GM20431 (cell line): ENCODE results near the gene FLAD1.

Experiments
- in situ Hi-C: fragments of 300-500 bp; cut with MseI, MboI; formaldehyde crosslinking; loops from one replicate; pipeline ENCODE4 v1.15.0; 2020; ENCODE audit warnings: low sequenced_read_pairs; ENCODE audit not compliant: unreplicated experiment

FLAD1 gene

DNA sequence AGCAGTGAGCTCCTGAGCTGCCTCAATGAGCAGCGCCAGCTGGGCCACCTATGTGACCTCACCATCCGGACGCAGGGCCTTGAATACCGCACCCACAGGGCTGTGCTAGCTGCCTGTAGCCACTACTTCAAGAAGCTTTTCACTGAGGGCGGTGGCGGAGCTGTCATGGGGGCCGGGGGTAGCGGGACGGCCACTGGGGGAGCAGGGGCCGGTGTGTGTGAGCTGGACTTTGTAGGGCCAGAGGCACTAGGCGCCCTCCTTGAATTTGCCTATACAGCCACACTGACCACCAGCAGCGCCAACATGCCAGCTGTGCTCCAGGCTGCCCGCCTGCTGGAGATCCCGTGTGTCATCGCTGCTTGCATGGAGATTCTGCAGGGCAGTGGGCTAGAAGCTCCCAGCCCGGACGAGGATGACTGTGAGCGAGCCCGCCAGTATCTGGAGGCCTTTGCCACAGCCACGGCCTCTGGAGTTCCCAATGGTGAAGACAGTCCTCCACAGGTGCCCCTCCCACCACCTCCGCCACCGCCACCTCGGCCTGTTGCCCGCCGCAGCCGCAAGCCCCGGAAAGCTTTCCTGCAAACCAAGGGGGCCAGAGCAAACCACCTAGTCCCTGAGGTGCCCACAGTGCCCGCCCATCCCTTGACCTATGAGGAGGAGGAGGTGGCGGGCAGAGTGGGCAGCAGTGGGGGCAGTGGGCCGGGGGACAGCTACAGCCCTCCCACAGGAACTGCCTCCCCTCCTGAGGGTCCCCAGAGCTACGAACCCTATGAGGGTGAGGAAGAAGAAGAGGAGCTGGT, 31.8 kb downstream of the FLAD1 start:
- in situ Hi-C loops = no loop called here

DNA sequence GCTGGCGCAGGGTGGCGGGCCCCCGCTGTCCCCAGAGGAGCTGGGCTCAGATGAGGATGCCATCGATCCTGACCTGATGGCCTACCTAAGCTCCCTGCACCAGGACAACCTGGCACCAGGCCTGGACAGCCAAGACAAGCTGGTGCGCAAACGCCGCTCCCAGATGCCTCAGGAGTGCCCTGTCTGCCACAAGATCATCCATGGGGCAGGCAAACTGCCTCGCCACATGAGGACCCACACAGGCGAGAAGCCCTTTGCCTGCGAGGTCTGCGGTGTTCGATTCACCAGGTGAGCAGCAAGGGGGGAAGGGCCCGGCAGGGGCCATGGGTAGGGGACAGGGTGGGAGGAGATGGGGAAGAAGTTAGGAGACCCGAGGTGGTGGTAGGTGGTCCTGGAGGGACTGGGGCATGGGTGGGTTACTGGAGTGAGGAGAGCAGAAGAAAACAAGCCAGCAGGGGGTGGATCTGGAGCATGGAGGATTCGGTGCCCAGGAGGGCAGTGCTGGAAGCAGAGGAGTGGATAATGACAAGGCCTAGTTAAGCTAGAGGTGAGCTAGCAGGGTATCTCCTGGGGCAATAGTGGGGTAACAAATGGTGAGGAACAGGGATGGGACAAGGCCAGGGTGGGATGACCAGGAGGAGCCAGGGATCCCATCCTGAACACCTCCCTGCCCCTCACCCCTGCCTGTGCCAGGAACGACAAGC, 32.5 kb downstream of the FLAD1 start:
- in situ Hi-C loops = no loop called here

DNA sequence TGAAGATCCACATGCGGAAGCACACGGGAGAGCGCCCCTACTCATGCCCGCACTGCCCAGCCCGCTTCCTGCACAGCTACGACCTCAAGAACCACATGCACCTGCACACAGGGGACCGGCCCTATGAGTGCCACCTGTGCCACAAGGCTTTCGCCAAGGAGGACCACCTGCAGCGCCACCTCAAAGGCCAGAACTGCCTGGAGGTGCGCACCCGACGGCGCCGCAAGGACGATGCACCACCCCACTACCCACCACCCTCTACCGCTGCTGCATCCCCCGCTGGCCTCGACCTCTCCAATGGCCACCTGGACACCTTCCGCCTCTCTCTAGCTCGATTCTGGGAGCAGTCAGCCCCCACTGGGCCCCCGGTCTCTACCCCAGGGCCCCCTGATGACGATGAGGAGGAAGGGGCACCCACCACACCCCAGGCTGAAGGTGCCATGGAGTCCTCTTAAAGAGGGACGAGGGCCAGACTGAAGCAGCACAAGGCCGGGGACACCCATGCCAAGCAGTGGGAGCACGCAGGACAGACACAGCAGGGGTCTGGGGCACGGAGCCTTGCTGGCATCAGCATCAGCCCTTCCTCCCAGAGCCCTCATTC, 33.2 kb downstream of the FLAD1 start:
- in situ Hi-C loops = no loop called here

DNA sequence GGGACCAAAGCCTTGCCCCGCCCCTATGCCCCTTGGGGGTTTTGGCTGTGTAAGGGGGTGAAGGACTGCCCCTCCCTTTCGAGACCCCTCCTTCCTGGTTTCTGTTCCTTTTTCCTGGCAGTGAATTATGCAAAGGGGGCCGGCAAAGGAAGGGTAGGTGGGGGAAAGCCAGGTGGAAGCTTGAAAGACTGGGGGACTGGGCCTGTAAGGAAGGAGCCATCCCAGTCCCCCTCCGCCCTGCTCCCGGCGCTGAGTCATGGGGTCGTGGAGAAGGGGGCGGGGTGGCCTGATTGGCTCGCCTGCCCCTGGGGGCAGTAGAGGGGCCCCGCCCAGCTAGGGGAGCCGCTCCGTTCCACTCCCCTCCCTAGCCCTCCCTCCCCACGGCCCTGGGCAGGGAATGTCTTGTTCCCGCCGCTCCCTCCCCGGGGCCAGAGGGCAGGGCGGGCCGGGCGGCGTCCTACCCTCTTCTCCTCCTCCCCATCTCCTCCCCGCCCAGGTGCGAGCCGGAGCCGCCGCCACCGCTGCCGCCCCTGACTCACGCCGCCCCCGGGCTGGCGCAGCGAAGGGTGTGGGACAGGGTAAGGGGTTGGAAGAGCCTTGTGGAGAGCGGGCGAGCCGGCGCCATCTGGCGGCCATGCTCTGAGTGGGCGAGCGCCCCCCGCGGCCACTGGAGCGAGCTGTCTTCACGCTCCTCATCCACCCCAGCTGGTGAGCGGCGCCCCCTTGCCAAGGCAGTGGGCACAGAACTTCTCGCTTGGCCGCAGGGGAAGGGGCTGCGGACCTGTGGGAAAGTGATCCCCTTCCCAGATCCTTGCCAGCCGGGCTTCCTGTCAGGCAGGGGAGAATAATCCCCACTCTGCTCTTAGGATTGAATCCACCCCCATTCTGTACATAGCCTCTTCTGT, 34.1 kb downstream of the FLAD1 start:
- in situ Hi-C loops = no loop called here

DNA sequence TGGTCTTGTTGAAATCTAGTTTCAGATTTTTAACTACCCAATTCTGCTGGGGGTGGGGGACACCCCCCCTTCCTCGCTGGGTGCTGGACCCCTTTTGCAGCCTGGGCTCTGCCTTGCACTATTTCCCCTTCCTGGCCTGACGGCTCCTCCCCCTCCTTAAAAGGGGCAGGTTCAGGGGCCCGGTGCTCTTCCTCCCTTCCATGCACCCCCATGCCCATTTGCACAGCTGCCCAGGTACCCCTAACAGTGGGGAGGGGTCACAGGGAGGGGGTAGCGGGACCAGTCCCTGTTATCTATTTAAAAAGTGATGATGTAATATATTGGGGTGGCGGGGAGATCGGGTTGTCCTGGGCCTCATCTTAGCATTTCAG, 34.8 kb downstream of the FLAD1 start:
- in situ Hi-C loops = no loop called here

DNA sequence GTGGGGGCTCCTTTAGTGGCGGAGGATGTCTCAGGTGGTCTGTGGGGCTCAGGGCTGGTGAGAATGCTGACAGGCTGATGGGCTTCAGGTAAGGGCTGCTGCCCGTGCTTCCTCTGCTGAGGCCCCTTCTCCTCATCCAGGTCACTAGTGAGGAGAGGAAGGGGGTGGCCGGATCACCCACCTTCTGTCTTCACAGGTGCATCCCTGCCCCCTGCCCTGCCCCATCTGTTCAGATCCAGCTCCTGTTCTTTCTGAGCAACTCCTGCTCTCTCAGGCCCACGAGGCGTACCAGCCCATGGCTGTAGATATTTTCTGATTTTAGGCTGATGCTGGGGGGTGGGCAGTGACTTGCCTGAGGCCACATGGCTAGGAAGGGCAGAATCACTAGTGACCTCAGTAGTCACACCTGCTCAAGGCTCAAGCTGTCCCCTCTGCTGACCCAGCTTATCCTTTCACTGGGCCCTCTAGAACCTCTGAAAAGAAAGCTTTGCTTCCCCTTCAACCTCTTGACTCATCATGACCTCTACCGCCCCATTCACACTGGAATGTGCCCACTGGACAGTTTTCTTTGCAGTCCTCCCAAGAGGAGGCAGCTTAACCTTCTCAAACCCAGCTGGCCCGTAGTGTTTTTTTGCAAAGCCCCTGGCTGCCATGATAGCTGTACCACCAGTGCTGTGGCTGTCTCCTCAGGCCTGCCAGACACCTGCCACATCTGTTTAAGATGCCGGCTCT, 35.6 kb downstream of the FLAD1 start:
- in situ Hi-C loops = no loop called here

DNA sequence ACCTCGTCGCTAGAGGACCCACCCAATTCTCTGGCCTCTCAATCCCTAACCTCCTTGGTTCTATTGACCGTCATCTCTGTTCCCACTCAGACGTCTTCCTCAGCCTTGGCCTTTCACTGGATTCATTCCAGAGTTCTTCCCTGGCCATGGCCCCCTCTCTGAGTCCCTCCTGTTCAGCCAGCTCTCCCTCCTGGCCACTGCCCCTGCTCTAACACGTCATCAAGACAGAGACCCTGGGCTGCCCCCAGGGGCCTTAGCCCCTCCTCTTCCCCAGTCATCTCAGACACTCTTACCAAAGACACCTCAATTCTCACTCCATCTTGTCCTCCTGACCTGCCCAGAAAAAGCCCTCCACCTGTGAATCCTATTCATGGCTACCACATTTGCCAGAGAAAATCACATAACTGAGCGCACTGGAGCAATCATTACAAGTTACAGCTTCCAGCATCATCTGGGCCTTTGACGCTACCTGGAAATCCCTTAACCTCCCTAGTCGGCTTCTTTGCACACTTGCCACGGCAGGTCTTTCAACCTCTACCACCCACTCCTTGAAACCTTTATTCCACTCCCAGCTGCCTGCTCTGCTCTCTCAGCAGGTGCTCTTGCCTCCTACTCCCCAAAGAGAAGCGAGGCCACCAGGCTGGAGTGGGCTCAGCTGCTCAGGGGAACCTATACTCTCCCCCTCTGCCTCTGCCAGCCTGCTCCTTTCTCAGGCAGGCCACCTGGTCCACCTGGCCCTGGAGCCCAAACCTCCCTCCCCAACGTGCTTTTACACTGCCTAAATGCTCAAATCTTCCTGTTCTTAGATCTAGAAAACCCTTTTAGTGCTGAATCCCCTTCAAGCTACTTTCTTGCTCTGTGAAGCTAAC, 36.5 kb downstream of the FLAD1 start:
- in situ Hi-C loops = no loop called here

DNA sequence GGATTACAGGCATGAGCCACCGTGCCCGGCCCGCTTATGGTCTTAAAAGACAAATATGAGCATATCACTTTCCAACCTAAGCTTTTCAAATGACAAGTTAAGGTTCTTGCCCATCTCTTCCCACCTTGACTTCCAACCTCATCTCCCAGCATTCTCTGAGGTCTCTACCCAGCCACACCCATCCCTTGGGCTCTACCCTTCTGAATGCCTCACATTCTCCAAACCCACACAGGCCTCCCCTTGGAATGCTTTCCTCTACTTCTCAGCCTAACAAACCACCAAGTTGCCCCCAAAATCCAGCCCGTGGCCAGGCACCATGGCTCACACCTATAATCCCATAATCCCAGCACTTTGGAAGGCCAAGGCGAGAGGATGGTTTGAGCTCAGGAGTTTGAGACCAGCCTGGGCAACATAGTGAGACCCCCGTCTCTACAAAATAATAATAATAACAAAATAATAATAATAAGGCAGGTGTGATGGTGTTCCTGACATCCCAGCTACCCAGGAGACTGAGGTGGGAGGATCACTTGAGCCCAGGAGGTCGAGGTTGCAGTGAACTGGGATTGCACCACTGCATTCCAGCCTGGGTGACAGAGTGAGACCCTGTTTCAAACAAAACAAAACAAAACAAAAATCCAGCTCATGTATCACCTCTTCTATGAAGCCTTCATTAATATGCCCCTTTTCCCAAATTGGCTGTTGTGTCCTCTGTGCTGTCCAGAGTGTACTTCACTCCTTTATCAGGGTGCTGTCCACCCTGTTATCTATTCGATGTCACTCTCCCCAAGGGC, 39.2 kb downstream of the FLAD1 start:
- in situ Hi-C loops = no loop called here

DNA sequence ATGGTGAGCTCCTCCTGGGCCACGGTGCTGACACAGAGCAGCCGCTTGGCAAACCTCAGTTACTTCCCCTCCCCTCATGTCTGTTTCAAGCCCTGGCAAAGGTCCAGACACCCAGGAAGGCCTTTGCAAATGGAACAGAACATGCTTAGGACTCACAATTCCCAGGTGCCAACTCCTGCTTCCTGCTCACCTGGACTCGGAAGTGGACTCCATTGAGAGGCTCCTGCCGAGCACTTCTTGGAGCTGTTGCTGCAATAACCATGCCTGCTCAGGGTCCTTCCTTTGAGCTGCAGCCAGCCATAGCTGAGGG, 39.7 kb downstream of the FLAD1 start:
- in situ Hi-C loops = no loop called here

DNA sequence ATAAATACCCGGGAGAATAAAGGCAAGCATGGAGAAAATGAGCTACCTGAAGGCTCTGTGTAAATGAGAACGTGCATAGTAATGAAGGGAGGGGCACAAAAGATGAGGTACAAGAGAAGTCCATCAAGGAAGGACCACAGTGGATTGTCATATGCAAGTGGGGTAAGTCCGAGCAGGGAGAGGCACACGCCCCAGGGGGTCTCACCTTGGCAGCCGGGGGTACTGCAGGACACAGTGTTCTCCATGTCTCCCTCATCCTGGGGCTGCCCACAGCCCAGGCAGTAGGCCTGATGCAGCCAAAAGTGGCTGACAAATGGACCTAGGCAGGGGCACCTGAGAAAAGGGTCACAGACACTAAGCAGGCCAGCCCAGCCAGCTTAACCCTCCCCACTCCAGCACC, 40.5 kb downstream of the FLAD1 start:
- in situ Hi-C loops = no loop called here

DNA sequence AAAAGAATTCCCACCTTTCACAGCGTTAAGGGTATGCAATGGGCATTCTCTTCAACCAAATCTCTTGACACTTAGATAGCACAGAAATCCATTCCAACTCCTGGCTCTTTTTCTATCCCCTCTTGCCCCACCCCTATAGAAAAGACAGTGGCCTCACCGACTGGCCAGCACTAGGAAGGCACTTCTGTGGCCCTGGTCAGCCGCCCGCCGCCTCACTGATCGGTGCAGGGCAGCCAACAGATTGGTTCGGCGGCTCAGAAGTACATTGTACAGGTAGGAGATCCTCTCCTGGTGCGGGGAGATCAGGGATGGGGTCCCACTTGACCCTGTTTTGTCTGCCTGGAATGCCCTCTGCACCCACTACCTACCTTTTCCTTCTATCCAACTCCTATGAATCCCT, 41.2 kb downstream of the FLAD1 start:
- in situ Hi-C loops = no loop called here

DNA sequence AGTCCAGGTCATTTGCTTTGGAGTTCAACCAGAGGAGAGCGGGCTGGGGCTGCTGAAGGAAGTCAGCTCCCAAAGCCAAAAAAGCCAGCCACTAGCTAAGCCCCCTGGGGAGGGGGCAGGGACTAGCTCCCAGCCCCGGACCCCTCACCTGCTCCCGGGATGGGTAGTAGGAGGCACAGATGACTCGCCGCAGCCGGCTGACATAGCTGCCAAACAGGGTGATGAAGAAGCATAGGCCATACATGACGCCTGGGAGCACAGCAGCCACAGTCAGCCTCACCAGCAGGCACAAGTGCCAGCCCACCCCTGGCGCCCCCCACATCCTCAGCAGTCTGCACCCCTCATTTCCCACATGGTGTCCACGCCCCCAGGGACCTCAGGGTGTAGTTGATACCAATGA, 43.0 kb downstream of the FLAD1 start:
- in situ Hi-C loops = no loop called here

DNA sequence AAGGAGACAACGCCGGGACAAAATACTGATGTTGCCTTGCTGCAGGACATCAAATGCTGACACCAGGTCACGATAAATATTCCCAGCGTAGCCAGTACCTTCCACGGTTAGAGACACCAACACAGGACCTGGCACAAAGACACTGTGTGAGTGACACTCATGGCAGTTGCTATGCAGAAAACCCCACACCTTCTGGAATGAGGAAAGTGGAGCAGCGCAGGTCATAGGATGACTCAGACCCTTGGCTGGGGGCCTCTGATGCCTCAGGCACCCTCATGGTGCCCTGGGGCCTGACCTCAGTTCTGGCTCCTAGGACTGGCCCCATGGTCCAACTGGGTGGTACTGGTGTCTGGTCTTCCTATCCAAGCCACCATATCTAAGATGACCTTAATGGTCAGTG, 43.4 kb downstream of the FLAD1 start:
- in situ Hi-C loops = no loop called here

DNA sequence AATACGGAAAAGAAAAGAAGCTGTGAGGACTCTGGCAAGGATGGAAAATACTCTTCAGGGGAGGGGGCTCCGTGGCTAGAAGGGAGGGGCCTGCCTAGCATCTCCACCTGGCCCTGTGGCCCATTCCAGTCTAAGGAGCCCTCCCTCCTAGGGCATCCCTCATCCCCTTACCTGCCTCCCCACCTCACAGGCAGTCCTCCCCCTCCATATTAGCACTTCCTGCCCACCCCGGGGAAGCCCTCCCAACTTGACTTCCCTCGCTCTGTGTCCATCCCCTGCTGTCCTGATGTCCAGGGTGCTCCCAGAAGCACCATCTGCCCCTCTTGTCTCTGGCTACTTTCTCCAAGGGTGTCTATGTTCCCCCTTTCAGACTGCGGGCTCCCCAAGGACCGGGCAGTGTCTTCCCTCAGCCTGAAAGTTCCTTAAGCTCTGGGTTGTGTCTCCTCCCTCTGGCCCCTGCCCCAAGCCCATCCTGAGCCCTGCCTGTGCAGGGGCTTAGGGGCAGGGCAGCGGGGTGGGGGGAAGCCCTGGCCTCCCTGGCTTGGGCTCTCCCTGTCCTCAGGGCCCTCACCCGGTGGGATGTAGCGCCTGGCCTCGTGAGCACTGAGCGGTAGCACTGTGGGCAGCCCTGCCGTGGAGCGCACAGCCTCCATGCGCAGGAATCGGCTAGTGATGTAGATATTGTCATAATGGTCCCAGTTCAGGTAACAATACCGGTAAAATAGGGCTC, 46.5 kb downstream of the FLAD1 start:
- in situ Hi-C loops = no loop called here

DNA sequence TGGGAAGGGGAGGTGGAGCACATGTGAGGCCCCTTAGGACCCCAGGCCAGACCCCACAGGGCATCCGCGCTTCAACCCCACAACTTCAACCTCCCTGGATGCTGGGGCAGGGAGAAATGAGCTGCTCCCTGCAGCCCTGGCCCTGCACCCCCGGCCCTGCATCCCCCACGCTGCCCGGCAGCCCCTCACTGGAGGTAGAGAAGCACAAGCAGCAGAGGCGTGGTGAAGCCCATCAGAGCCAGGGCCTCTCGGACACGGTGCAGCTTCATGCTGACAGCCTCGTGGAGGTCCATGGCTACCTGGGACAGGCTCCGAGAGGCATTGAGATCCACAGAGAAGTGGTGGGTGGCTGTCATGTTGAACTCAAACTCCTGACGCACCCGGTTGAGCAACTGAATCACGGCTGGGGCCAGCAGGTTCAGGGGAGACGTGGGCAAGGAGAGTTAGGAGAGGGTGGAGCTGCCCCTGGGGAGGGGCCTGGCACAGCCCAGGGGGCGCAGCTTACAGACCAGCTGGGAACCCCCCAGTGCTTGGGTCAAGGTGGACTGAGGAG, 47.2 kb downstream of the FLAD1 start:
- in situ Hi-C loops = no loop called here

DNA sequence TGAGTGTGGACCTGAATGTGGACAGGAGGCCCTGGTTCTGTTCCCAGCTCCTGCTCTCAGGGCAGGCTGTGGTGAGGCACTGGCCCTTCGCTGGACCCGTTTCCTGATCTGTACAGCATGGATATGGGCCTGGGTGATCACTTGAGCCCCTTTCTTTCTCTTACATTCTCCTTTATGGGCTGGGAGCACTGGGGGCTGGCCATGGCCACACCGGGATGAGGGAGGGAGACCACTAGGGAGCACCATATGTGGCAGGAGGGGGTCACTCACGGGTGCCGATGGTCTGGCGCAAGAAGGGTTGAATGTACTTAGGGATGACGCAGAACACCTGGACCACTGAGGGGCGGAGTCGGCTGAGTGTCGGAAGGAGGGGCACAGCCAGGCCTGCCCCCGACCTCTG, 47.8 kb downstream of the FLAD1 start:
- in situ Hi-C loops = no loop called here

DNA sequence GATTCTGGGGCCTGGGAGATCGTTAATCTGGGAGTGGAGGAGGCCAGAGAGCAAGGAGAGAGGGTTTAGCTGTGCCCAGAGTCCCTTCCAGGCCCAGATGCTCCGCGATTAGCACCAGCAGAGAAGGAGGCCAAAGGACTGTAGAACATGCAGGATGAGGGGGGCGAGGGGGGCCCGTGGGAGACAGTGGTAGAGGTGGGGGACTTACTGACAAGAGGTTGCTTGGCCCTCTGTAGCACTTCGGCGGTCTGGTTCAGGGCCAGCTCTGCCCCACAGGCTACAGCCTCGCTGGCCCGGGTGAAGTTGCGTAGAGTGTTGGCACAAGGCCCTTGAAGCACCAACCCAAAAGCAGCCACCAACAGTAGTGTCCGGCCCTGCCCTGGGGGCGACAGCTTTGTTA, 49.7 kb downstream of the FLAD1 start:
- in situ Hi-C loops = no loop called here
